WERI-Rb-1 (cell line): ENCODE results near the gene ATG16L2.

Experiments
- DNase-seq: peaks from one replicate; pipeline ENCODE4 v3.0.0-alpha.2; 2020
- H3K27ac ChIP-seq: fragments of 250-450 bp; sonication (Bioruptor Pico); 2 replicates; pipeline ENCODE4 v1.5.1; 2020; ENCODE audit warnings: mild to moderate bottlenecking, moderate library complexity
- H3K27me3 ChIP-seq: fragments of 250-450 bp; sonication (Bioruptor Pico); 2 replicates; pipeline ENCODE4 v1.5.1; 2021; ENCODE audit warnings: mild to moderate bottlenecking, low read depth, moderate library complexity; ENCODE audit not compliant: insufficient read depth, severe bottlenecking
- H3K36me3 ChIP-seq: fragments of 250-450 bp; sonication (Bioruptor Pico); 2 replicates; pipeline ENCODE4 v1.5.1; 2020; ENCODE audit warnings: mild to moderate bottlenecking, moderate library complexity
- H3K4me3 ChIP-seq: 2 replicates; pipeline ENCODE4 v1.5.1; 2011; ENCODE audit warnings: low read depth, mild to moderate bottlenecking, control low read depth, low read length
- H3K9me3 ChIP-seq: fragments of 250-450 bp; sonication (Bioruptor Pico); 2 replicates; pipeline ENCODE4 v1.5.1; 2021; ENCODE audit warnings: mild to moderate bottlenecking, moderate library complexity; ENCODE audit not compliant: severe bottlenecking
- CTCF ChIP-seq: IDR thresholded peaks from 2 replicates; pipeline ENCODE4 v1.5.1; 2011; ENCODE audit warnings: low read depth, mild to moderate bottlenecking, control low read depth, inconsistent platforms, low read length

Gene ATG16L2

DNA sequence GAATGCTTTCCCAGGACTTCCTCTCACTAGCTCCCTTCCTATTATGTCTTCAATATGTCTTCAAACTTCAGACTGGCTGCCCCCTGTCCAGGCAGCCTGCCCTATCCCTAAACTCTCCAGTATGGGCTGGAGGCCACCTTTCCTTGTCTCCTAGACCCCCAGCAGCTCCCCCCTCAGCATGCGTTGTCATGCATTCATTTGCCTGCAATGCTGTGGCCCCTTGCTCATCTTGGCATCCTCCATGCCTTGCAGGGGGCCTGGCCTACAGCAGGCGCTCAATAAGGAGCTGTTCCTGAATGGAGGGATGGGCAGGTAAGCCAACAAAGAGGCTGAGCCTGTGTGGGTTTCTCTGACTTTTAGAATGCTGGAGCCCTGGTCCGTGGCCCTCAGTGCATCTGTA lies 45.6 kb upstream of the ATG16L2 start:
- no peak for TF ChIP-seq CTCF
- no peaks in the 10 kb centered on the region for H3K27me3 ChIP-seq
- no peaks in the 10 kb centered on the region for H3K36me3 ChIP-seq
- no peak for DNase-seq
- no peak overlapping the region for H3K27ac ChIP-seq
- H3K4me3 ChIP-seq = no peak overlapping the region
- no peaks in the 10 kb centered on the region for H3K9me3 ChIP-seq

DNA sequence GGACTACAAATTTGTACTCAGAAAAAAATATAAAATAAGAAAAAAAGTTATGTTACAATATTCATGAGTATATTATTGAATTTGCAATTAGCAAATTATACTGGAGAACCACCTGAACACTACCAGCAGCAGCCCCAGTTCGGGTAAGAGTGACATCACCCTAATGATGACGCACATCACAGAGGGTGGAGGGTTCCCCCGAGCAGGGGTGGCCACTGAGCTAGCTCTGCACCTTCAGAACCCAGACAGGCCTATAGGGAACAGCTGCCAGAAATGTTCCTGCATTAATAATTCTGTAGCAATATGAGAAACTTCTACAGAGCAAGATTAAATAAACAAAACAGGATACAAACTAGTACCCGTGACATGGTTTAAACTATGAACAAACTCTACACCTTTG lies 44.5 kb upstream of the ATG16L2 start:
- DNase-seq = no peak
- Histone ChIP-seq H3K9me3 (no peaks in the 10 kb centered on the region), H3K27me3 (no peaks in the 10 kb centered on the region), H3K36me3 (no peaks in the 10 kb centered on the region), H3K4me3 (no peak overlapping the region), H3K27ac (no peak overlapping the region)
- TF ChIP-seq CTCF = no peak

DNA sequence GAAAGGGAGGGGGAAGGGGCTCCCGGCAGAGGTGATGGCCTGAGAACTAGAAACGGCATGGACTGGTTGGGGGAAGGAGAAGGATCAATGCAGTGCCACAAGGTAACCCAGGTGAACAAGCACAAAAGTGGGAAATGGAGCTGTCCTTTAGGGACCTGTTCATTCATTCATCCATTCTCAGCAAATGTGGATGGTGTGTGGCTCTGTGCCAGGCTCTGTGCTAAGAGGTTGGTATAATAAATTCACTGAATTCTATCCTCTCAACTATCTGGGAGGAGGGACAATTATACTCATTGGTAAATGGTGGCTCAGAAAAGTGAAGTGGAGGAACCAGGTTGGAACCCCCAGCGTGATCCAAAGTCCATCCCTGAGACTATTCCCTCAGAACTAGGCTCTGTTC lies 43.4 kb upstream of the ATG16L2 start:
- Histone ChIP-seq H3K27ac (no peak overlapping the region), H3K4me3 (no peak overlapping the region), H3K9me3 (no peaks in the 10 kb centered on the region), H3K27me3 (no peaks in the 10 kb centered on the region), H3K36me3 (no peaks in the 10 kb centered on the region; the same call in 1 of the 2 replicates)
- DNase-seq = no peak
- TF ChIP-seq CTCF = no peak

- Histone ChIP-seq H3K4me3 (no peak overlapping the region), H3K27me3 (no peaks in the 10 kb centered on the region), H3K9me3 (no peaks in the 10 kb centered on the region), H3K36me3 (peaks cover 2% of the 10 kb centered on the region; the same call in 1 of the 2 replicates), H3K27ac (no peak overlapping the region)
- no peak for DNase-seq
- TF ChIP-seq CTCF = no peak
Observed at GRCh38 chr11:72771507-72771906, 42.7 kb upstream of the ATG16L2 start.

- TF ChIP-seq CTCF = no peak
- H3K4me3 ChIP-seq = no peak overlapping the region
- H3K9me3 ChIP-seq = no peaks in the 10 kb centered on the region
- peaks cover 2% of the 10 kb centered on the region; the same call in 1 of the 2 replicates for H3K36me3 ChIP-seq
- no peak overlapping the region for H3K27ac ChIP-seq
- H3K27me3 ChIP-seq = no peaks in the 10 kb centered on the region
- no peak for DNase-seq
Observed at GRCh38 chr11:72772059-72772458, 42.2 kb upstream of the ATG16L2 start.

DNA sequence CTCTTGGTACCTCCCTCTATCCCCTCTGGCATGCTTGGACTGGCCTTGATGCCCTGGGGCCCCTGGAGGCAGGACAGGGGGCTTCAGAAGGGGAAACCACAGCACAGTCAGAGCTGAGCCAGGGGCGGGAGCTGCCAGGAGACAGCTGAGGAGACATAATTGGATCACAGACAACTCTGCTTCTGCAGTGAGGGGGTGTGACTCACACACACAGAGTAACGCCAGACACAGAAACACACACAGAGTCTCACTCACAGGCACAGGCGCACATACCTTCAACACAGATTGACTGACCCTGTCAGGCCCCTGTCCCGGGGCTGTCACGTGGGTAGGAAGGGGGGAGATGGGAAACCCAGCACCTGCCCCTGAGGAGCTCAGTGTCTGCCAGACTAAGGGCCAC lies 40.9 kb upstream of the ATG16L2 start:
- H3K27me3 ChIP-seq = no peaks in the 10 kb centered on the region
- DNase-seq = peak; percentile 39
- no peak overlapping the region for H3K4me3 ChIP-seq
- H3K27ac ChIP-seq = no peak overlapping the region
- H3K9me3 ChIP-seq = no peaks in the 10 kb centered on the region
- no peak for TF ChIP-seq CTCF
- peaks cover 5% of the 10 kb centered on the region; the same call in 1 of the 2 replicates for H3K36me3 ChIP-seq
